GM10847 (cell line): ENCODE results near the gene DDR1.

ENCODE experiments used
- POLR2A ChIP-seq: IDR thresholded peaks from 2 replicates; pipeline ENCODE4 v1.6.1; 2011; ENCODE audit not compliant: insufficient read length; ENCODE audit errors: extremely low read depth

The DDR1 gene

GRCh38 chr6:30887901-30888815 lies 3.8 kb downstream of the DDR1 start:
- no peak for TF ChIP-seq POLR2A

GRCh38 chr6:30888816-30889495 lies 4.6 kb downstream of the DDR1 start:
- TF ChIP-seq POLR2A: no peak

DNA sequence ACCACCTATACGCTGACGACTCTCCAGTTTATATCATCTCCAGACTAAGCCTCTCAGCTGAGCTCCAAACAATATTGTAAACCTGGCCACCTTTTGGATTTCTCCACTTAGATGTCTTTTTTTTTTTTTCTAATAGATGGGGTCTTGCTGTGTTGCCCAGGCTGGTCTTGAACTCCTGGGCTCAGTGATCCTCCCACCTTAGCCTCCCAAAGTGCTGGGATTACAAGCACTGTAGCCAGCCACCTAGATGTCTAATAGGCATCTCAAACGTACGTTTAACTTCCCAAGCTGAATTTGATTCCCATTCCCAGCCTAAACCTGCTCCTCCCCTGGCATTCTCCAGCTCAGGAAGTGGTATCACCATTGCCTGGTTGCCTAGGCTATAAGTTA lies 5.2 kb downstream of the DDR1 start:
- TF ChIP-seq POLR2A: no peak

- TF ChIP-seq POLR2A: no peak
Measured at GRCh38 chr6:30889921-30890645, 5.8 kb downstream of the DDR1 start.

- TF ChIP-seq POLR2A: no peak
Measured at GRCh38 chr6:30890646-30891449, 6.5 kb downstream of the DDR1 start.

DNA sequence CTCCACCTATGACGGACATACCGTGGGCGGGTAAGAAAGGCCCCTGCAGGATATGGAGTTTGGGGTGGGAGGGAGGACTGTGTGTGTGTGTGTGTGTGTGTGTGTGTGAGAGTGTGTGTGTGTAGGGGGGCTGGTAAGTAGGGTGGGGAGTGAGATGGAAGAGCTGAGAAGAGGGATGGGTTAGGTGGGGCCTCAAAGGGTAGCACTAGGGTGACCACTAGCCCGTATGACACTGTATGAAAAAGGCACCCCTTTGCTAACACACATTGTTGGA lies 7.1 kb downstream of the DDR1 start:
- no peak for TF ChIP-seq POLR2A

GRCh38 chr6:30891816-30892538 lies 7.7 kb downstream of the DDR1 start:
- no peak for TF ChIP-seq POLR2A

GRCh38 chr6:30893001-30893591 lies 8.8 kb downstream of the DDR1 start:
- no peak for TF ChIP-seq POLR2A

DNA sequence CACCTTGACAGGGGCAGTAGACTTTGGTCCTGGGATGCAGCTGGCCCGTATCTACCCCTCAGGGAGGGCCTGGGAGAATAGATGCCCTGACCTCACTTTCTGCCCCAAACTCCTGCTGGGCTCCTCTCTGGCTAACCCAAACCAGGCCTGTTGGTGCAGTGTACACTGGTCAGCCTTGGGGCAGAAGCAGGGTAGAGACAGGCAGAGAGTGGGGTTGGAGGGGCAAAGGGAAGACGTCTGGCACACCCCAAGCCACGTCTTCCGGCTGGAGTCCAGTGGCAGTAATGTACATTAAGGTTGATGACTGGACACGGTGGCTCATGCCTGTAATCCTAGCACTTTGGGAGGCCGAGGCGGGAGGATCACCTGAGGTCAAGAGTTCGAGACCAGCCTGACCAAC lies 9.3 kb downstream of the DDR1 start:
- TF ChIP-seq POLR2A: no peak

GRCh38 chr6:30894381-30894780 lies 10.1 kb downstream of the DDR1 start:
- no peak for TF ChIP-seq POLR2A

DNA sequence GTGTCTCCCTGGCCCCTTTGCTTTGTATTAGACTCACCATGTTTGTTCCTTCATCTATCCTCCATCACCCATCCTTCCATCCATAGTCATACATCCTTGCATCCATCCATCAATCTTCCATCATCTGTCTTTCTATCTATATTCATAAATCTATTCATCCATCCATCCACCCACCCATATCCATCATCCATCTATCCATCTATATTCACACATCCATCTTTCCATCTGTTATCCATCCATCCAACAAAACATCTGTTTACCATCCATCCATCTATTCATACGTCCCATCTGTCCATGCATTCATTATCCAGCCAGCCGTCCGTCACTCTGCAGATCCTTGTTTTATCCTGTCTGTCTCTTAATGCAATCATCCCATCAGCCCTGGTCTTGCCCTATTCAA lies 10.6 kb downstream of the DDR1 start:
- TF ChIP-seq POLR2A: no peak

GRCh38 chr6:30895343-30895742 lies 11.0 kb downstream of the DDR1 start:
- no peak for TF ChIP-seq POLR2A

- no peak for TF ChIP-seq POLR2A
Measured at GRCh38 chr6:30896541-30896940, 12.2 kb downstream of the DDR1 start.

DNA sequence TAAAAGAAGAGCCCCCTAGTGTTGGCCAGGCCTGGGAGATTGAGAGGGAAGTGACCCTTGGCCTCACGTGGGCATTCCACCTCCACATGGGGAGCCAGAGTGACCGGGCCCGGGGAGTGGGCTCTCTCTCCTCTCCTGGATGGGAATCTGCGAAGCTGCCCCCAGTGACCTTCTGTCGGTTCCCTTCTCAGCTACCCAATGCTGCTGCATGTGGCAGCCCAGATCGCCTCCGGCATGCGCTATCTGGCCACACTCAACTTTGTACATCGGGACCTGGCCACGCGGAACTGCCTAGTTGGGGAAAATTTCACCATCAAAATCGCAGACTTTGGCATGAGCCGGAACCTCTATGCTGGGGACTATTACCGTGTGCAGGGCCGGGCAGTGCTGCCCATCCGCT lies 13.6 kb downstream of the DDR1 start:
- no peak for TF ChIP-seq POLR2A
